Activated CD8-positive, alpha-beta T cell treated with anti-CD3 and anti-CD28 coated beads, Interleukin-2, amount 10 ng/mL, durations not matched to agents 7 days and 5 days (primary cell): ENCODE results near the gene RASGEF1C. TPM values are rescaled to one million over a fixed set of nuclear protein-coding genes. Genes with fewer than 3 reads are reported as not detected.

ENCODE experiments used
- ATAC-seq: fragments of 150-1000 bp; cut with Tn5 transposase; one replicate; pipeline ENCODE4 v1.10.0; 2021; ENCODE audit warnings: moderate library complexity
- CTCF ChIA-PET: fragments of 350-600 bp; sonication (Branson Sonifier 250); formaldehyde crosslinking; loops from one replicate; lab custom pipeline; 2021; ENCODE audit warnings: antibody characterized with exemption; lab: Charles Lee
- POLR2A ChIA-PET: fragments of 350-600 bp; sonication (Branson Sonifier 250); formaldehyde crosslinking; loops from one replicate; lab custom pipeline; 2021; ENCODE audit warnings: antibody characterized with exemption; lab: Charles Lee
- DNase-seq: peaks from one replicate; pipeline ENCODE4 v3.0.0-alpha.2; 2020
- H3K27ac Mint-ChIP-seq: one replicate; pipeline ENCODE4 v1.8.0; 2021; ENCODE audit warnings: mild to moderate bottlenecking, mixed read lengths
- H3K27me3 Mint-ChIP-seq: one replicate; pipeline ENCODE4 v1.8.0; 2021; ENCODE audit warnings: low read depth, mixed read lengths
- H3K36me3 Mint-ChIP-seq: one replicate; pipeline ENCODE4 v1.8.0; 2021; ENCODE audit warnings: low read depth, mixed read lengths
- H3K4me1 Mint-ChIP-seq: one replicate; pipeline ENCODE4 v1.8.0; 2021; ENCODE audit warnings: low read depth, mixed read lengths
- H3K4me3 Mint-ChIP-seq: one replicate; pipeline ENCODE4 v1.8.0; 2021; ENCODE audit warnings: mild to moderate bottlenecking, mixed read lengths
- H3K9me3 Mint-ChIP-seq: one replicate; pipeline ENCODE4 v1.8.0; 2022; ENCODE audit warnings: mixed read lengths; ENCODE audit not compliant: insufficient read depth
- total RNA-seq, 2 experiments: library from RNA; stranded (reverse); gene quantifications; one replicate each; pipeline ENCODE4 v1.2.3, GENCODE V29; 2021

Gene RASGEF1C
- total RNA-seq, 2 experiments from 2014 or later, result not detected

DNA sequence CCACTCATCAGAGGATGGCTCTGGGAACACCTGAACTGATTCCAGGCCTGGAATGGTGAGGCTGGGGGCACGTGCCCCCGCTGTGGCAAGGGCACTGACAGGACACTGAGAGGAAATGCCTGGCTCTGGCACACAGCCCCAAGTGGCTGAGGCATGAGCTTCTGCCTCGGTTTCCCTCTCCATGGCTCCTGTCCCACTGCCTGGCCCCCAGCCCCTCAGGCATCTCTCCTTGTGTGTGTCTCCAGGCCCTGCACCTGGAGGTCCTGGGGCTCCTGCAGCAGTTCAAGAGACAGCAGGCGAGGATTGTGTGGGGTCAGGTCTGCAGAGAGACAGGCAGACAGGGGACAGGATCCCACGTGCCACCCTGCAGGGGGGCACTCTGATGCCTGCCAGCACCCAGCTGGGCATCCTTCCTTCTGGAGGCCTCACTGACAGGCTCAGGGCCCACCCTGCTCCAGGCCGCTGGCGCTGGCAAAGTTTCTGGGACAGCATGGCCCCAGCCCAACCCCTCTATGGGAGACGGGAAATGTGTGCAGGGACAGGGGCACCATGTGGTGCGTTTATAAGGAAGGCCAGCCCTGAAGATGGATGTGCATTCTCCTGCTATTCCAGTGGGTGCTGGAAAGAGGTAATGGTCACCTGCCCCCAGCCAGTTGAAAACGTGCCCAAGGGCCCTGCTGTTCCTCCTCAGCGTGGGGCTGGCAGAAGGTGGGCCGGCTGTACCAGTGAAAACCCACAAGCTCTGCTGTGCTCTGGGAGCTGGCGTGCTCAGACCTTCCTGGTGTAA lies 66.0 kb downstream of the RASGEF1C start:
- H3K4me3 Mint-ChIP-seq, result no peak overlapping the region
- DNase-seq (no peak), ATAC-seq (no peak)
- ChIA-PET CTCF (no interaction called here), POLR2A (no interaction called here)
- no peaks in the 10 kb centered on the region for H3K4me1 Mint-ChIP-seq
- H3K36me3 Mint-ChIP-seq, result no peaks in the 10 kb centered on the region
- H3K27ac Mint-ChIP-seq, result no peak overlapping the region
- H3K27me3 Mint-ChIP-seq, result peaks cover 13% of the 10 kb centered on the region
- H3K9me3 Mint-ChIP-seq, result peaks cover 9% of the 10 kb centered on the region

DNA sequence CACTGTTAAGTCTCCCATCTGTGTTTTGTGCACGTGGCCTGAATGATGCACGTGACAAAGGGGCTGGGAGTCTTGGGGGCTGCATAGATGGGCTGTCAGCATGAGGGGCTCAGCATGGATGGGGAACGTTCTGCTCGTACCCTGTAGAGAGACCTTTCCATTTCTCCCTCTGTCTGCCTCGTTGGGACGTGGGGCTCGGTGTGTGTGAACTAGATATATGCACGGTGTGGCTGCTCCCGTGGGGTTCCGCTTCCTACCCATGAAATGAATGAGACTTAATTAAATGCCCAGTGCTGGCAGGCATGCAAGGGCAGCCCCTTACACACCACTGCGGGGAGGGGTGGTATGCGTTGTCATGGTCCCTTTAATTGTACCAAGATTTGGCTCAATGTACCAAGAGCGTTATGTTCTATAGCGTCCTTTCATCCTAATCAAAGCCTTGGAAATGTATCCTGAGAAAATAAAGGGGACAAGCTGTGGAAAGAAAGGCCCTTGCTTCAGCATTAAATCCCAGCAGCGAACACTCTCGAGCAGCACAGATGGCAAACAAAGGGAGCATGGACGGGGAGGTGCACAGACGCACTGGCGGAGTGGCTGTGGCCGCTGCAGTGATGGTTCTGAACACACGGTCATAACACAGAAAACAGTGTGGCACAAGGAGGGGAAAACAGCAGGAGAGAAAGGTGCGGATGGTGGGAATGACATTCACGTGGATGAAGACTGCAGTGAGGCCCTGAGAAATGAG lies 66.8 kb downstream of the RASGEF1C start:
- Mint-ChIP-seq H3K36me3 (no peaks in the 10 kb centered on the region), H3K27ac (no peak overlapping the region), H3K27me3 (peaks cover 7% of the 10 kb centered on the region), H3K4me3 (no peak overlapping the region), H3K9me3 (peaks cover 2% of the 10 kb centered on the region), H3K4me1 (no peaks in the 10 kb centered on the region)
- DNase-seq, result no peak
- ChIA-PET CTCF (no interaction called here), POLR2A (no interaction called here)
- no peak for ATAC-seq

DNA sequence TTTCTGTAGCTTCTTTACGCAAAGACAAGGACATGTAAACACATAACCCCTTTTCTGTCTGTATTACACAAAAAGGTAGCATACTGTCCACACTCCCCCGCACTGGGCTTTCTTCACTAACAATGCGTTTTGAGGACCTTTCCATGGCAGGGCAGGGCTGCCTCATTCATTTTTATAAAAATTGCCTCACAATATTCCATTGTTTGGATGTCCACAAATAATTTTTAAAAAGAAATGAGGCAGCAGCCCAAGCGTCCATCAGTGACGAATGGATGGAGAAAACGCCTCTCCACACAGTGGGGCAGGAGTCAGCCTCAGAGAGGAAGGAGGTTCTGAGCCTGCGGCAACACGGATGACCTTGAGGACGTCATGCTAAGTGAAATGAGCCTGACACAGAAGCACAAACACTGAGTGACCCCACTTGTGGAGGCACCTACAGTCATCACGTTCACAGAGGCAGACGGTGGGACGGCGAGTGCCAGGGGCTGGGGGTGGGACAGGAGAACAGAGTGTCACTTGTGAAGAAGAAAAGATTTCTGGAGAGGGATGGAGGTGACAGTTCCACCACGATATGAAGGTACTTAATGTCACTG lies 67.8 kb downstream of the RASGEF1C start:
- H3K36me3 Mint-ChIP-seq, result no peaks in the 10 kb centered on the region
- ChIA-PET POLR2A (no interaction called here), CTCF (no interaction called here)
- no peak for ATAC-seq
- H3K9me3 Mint-ChIP-seq, result no peaks in the 10 kb centered on the region
- DNase-seq, result no peak
- no peaks in the 10 kb centered on the region for H3K4me1 Mint-ChIP-seq
- peaks cover 4% of the 10 kb centered on the region for H3K27me3 Mint-ChIP-seq
- H3K27ac Mint-ChIP-seq, result no peak overlapping the region
- no peak overlapping the region for H3K4me3 Mint-ChIP-seq

DNA sequence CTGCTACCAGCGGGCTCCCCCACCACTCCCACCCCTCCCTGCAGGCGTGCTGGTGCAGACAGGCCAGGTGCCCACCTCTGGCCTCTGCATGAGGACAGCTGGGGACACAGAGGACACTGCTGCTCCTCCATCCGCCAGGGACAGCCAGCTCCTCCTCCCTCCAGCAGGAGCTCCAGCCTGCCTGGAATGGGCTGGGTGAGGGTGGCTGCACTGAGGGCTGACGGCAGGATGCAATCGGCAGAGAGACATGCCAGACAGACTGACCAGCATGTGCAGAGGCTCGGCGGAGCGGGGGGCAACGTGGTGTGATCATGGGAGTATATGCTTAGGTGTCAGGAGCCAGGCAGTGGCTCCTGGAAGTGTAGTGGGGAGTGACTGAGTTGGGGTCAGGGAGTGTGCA lies 68.4 kb downstream of the RASGEF1C start:
- Mint-ChIP-seq H3K27ac (no peak overlapping the region), H3K4me1 (peaks cover under 1% of the 10 kb centered on the region), H3K4me3 (no peak overlapping the region), H3K36me3 (no peaks in the 10 kb centered on the region), H3K9me3 (no peaks in the 10 kb centered on the region), H3K27me3 (no peaks in the 10 kb centered on the region)
- DNase-seq (peak; percentile 17), ATAC-seq (no peak)
- POLR2A ChIA-PET, result no interaction called here
- CTCF ChIA-PET, result no interaction called here

DNA sequence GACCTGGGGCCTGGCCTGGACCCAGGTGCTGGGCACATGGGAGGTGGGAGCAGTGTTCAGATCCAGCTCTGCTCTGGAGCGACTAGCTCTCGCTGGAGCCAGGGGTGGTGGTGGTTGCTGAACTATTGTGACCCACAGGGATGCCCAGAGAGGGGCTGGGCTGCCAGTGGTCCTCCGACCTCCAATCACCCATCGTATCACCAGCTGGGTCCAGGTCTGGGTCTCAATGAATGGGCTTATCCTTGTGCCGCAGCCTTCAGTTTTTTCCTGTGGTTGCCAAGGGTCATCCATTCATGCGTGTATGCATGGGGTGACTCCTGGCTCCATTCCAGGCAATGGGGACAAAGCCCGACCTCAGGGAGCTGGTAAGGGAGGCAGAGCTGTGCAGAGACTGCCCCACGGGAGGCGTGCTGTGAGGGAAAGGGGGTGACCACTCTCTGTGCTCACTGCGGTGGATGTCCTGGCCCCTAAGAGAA lies 68.9 kb downstream of the RASGEF1C start:
- CTCF ChIA-PET, result no interaction called here

DNA sequence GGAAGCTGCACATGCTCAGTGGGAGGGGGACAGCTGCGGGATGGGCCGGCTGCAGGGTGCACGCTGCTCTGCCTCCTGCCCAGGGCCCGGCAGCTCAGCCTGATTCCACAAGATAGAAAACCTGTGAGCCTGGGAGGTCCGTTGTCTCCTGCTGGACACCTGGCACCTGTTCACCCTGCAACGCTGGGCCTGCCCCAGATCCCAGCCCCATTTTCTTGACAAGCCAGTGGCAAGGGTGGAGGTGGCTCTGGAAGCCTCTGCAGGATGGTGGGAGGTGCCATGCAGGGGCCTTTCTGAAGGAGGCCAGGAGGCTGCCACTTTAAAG lies 69.3 kb downstream of the RASGEF1C start:
- DNase-seq (peak; percentile 16), ATAC-seq (no peak)
- H3K4me1 Mint-ChIP-seq, result peaks cover 9% of the 10 kb centered on the region
- H3K36me3 Mint-ChIP-seq, result no peaks in the 10 kb centered on the region
- no peaks in the 10 kb centered on the region for H3K27me3 Mint-ChIP-seq
- H3K27ac Mint-ChIP-seq, result no peak overlapping the region
- CTCF ChIA-PET, result no interaction called here
- POLR2A ChIA-PET, result no interaction called here
- no peak overlapping the region for H3K4me3 Mint-ChIP-seq
- H3K9me3 Mint-ChIP-seq, result no peaks in the 10 kb centered on the region

More for the DNA sequence above, 68.9 kb downstream of the RASGEF1C start:
- Mint-ChIP-seq H3K27me3 (no peaks in the 10 kb centered on the region), H3K4me1 (peaks cover 5% of the 10 kb centered on the region), H3K36me3 (no peaks in the 10 kb centered on the region), H3K4me3 (no peak overlapping the region), H3K27ac (no peak overlapping the region), H3K9me3 (no peaks in the 10 kb centered on the region)
- POLR2A ChIA-PET, result no interaction called here
- no peak for ATAC-seq
- peak; percentile 14 for DNase-seq

DNA sequence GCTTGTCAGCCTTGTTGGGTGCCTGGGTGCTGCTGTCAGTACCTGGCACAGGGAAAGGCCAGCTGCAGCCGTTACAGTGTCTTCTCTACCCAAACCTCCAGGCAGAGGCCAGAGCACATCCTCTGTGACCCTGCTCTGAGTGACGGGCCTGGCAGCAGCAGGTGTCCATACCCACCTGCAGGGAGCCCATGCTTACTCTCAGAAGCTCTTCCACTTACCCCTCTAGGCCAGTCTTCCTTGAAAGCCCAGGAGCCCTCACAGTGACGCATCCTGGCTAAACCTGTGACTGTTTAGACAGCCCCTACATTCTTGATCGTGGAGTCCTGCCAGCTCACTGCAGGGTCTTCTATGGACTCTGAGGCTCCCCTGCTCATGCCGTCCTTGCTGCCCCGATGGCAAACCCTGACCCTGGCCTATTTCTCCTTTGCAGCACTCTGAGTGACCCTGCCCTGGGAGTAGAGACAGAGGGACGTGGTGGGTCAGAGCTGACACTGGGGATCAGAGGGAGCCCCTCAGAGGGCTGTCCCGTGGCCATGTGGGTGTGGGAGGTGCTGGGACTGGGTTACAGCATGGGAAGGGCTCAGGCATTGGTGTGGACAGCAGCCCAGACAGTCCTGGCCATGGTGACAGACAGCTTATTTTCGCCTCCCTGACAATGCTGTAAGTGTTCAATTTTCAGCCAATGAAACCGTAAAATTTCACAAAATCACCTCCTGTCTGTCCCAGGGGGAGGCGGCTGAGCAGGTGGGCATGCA lies 69.9 kb downstream of the RASGEF1C start:
- ChIA-PET POLR2A (no interaction called here), CTCF (no interaction called here)
- no peaks in the 10 kb centered on the region for H3K27me3 Mint-ChIP-seq
- ATAC-seq (no peak), DNase-seq (peak; percentile 12)
- peaks cover 10% of the 10 kb centered on the region for H3K4me1 Mint-ChIP-seq
- H3K9me3 Mint-ChIP-seq, result no peaks in the 10 kb centered on the region
- H3K36me3 Mint-ChIP-seq, result no peaks in the 10 kb centered on the region
- H3K27ac Mint-ChIP-seq, result peak overlapping the region; percentile 3
- no peak overlapping the region for H3K4me3 Mint-ChIP-seq

DNA sequence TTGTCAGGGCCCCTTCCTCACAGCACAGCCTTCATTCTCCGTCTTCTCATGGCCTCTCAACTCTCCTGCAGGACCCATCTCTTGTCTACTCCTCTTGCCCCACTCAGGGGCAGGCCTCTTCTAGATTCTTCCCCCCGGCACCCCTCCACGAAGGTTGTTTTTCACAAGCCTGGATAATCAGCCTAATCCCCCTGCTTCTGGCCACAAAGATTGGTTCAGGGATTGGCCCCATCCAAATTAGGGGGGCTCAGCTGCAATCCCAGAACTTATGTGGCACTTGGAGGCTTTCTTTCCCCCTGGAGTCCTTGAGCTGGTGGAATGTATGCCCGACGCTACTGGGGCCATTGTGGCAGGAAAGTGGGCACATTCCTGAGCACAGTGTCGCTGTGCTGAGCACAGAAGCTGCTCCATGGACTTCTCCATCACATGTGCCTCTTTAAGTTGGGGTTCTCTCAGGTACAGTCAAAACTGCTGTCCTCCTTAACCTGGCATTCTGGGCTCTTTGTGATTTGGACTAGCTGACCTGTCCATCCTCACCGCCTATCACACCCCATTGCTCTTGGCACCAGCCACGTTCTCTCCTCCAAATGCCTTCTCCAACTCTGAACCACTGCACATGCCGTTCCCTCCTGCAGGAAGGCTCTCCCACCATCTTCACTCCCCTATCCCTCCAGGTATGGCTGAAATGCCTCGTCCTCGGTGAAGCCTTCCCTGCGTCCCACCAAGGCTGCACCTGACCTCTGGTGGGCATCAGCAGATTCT lies 70.6 kb downstream of the RASGEF1C start:
- peaks cover 10% of the 10 kb centered on the region for H3K4me1 Mint-ChIP-seq
- no peaks in the 10 kb centered on the region for H3K9me3 Mint-ChIP-seq
- peak overlapping the region; percentile 3 for H3K27ac Mint-ChIP-seq
- no peak overlapping the region for H3K4me3 Mint-ChIP-seq
- ChIA-PET POLR2A (interaction anchor here (0.6 kb wide), 1 partner anchor 275 kb away, joined by 3 read pairs; no protein-coding TSS in a partner anchor), CTCF (no interaction called here)
- no peaks in the 10 kb centered on the region for H3K36me3 Mint-ChIP-seq
- ATAC-seq (no peak), DNase-seq (peak; percentile 9)
- H3K27me3 Mint-ChIP-seq, result no peaks in the 10 kb centered on the region

DNA sequence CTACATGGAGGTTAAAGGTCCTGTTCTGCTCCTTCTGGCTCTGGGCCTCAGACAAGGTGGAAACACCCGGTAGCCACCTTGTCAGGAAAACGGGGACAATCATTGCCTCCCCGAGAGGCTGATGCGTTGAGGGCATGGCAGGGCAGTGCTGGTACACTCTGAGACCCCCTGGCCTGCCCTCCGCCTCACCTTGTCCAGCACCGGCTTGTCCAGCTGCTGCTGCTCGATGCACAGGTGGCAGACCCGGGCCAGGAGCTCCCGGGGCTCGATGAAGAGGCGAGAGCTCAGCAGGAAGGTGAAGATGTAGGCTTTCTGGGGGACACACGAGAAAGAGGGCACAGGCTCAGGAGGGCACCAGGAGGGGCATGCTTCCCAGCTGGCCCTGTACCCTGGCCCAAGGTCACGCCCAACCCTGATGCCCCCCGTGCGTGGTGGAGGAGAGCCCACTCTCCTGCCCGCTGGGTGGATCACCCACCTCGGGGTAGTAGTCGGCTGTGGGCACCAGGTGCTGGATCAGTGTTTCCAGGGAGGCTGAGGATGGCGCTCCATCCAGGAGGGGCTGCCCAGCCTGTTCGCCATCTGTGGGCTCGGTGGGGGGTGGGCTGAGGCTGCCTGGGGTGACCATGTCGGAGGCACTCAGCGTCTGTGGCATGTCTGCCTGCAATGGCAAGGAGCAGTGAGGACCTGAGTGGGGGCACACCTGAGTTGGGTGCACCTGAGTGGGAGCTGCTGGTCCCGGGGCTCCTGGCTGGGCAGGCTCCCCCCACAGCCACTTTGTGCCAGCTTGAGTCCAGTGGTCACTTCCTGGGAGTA lies 71.4 kb downstream of the RASGEF1C start:
- ATAC-seq, result no peak
- DNase-seq, result no peak
- Mint-ChIP-seq H3K27me3 (no peaks in the 10 kb centered on the region), H3K4me3 (no peak overlapping the region), H3K27ac (no peak overlapping the region), H3K4me1 (peaks cover 10% of the 10 kb centered on the region), H3K36me3 (no peaks in the 10 kb centered on the region), H3K9me3 (no peaks in the 10 kb centered on the region)
- CTCF ChIA-PET, result no interaction called here
- POLR2A ChIA-PET, result interaction anchor here (0.6 kb wide), 1 partner anchor 274 kb away, joined by 3 read pairs; no protein-coding TSS in a partner anchor

DNA sequence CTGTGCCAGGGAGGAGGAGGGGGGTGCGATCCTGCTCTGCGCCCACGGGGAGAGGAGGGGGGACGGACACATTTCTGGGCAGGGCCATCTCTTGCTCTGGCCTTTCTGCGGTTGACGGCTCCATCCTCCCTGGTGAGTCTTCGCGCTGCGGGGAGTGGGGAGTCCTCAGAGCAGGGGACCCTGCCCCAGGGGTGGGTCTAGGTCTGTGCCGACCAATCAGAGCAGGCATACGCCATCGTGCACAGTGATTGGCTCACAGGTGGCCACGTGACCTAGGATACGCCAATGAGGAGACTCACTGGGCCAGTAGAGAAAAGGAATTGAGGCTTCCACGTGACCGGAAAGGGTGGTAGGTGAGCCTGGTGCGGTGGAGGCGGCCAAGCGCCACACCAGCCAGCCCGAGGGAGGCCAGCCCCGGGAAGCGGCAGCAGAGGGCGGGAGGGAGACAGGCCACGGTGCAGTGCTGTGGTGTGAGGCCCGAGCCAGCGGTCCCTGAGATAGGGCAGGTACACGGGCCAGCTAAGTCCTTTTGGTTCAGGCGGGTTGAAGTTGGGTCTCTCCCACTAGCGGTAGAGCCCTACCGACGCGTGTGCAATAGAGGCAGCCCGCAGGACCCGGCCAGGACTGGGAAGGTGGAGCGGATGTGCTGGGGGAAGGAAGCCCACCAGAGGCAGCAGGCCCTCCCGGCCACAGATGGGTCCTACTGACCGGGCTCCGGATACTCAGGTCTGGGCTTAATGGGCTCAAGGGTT lies 72.2 kb downstream of the RASGEF1C start:
- ChIA-PET CTCF (no interaction called here), POLR2A (no interaction called here)
- Mint-ChIP-seq H3K4me1 (peaks cover 10% of the 10 kb centered on the region), H3K27ac (no peak overlapping the region), H3K27me3 (no peaks in the 10 kb centered on the region), H3K9me3 (no peaks in the 10 kb centered on the region), H3K36me3 (no peaks in the 10 kb centered on the region), H3K4me3 (no peak overlapping the region)
- ATAC-seq (no peak), DNase-seq (no peak)
